Psoas muscle (tissue), 8 donors: ENCODE data around the gene CARMIL1. TPM values are rescaled to one million over a fixed set of nuclear protein-coding genes. Genes with fewer than 3 reads are reported as not detected.

Experiments used
- ATAC-seq, 4 donors: fragments of 200-7000 bp; cut with Tn5 transposase; one replicate each; pipeline ENCODE4 v1.9.1; 2020; ENCODE audit warnings: moderate library complexity in 3 of 4, mild to moderate bottlenecking in 2 of 4
- DNase-seq, 2 donors: peaks; one replicate each; pipeline ENCODE4 v3.0.0-alpha.2; 2020
- H3K27ac ChIP-seq: fragments of 200-600 bp; one replicate; pipeline ENCODE4 v1.8.0; 2022
- H3K27me3 ChIP-seq, 3 donors: fragments of 200-600 bp in 1 of 3; one replicate each; pipeline versions ENCODE4 v1.6.1 to v1.8.0; 2013 to 2022; ENCODE audit warnings: low read length in 2 of 3, mild to moderate bottlenecking in 2 of 3, moderate library complexity in 1 of 3; ENCODE audit not compliant: insufficient read depth in 3 of 3
- H3K36me3 ChIP-seq, 2 donors: fragments of 200-600 bp in 1 of 2; one replicate each; pipeline versions ENCODE4 v1.6.1 to v1.8.0; 2013 to 2022; ENCODE audit warnings: low read depth in 1 of 2, mild to moderate bottlenecking in 1 of 2, moderate library complexity in 1 of 2; ENCODE audit not compliant: insufficient read depth in 1 of 2
- H3K4me1 ChIP-seq: fragments of 200-600 bp; one replicate; pipeline ENCODE4 v1.8.0; 2022
- H3K4me3 ChIP-seq: fragments of 200-600 bp; one replicate; pipeline ENCODE4 v1.8.0; 2022; ENCODE audit warnings: mild to moderate bottlenecking
- H3K9me3 ChIP-seq: fragments of 200-600 bp; one replicate; pipeline ENCODE4 v1.8.0; 2022
- WGBS, 3 donors: extraction: QIAGEN DNeasy Blood & Tissue Kit; methylation state at CpG; one replicate each; pipeline versions ENCODE4 v1.1.6 to v1.1.7; 2013; 5-methylcytosine and 5-hydroxymethylcytosine counted together
- intact Hi-C, 2 donors: fragments of 100-400 bp; cut with DNase I; formaldehyde crosslinking; loops; one replicate each; pipeline versions ENCODE4 v1.11.0 to v1.14.2; 2022
- polyA plus RNA-seq, 3 donors: library from polyadenylated mRNA; stranded (reverse); fragments of 200-250 nt; gene quantifications; one replicate each; pipeline ENCODE4 v1.2.3, GENCODE V29; 2013
- total RNA-seq, 4 donors: library from RNA; stranded (reverse); fragmentation: NEBNext Ultra II Directional in 2 of 4; extraction: Animal tissue kit (Norgen Biotek cat#: 25700) in 2 of 4; gene quantifications; one replicate each; pipeline versions ENCODE4 v1.2.1 to v1.2.4, GENCODE V29; 2021 to 2023
- TF ChIP-seq, protein P1 (sequence below): fragments of 200-600 bp; IDR thresholded peaks from one replicate; pipeline ENCODE4 v1.8.0; 2022; ENCODE audit warnings: antibody characterized with exemption
- donor health status: healthy with polysubstance abuse.
- donor health status: DM: no; HTN: no; CAD: no; lungs with moderate emphysema.
- donor health status: Bipolar disorder and iron deficiency.
- donor health status: healthy.
- donor health status: DM: yes; HTN: yes; CAD: no.
- donor health status: DM: no; HTN: no; CAD: no.
- donor health status: DM: no; HTN: no; CAD: no.
- donor health status: DM: yes; HTN: yes; CAD: no.

The CARMIL1 gene
- total and polyA plus RNA-seq, 7 donors: 0.11 to 1.0 (median 0.76) TPM

GRCh38 chr6:25280344-25281074, 1.3 kb downstream of the CARMIL1 start:
- no peak for ATAC-seq
- Histone ChIP-seq H3K27ac (no peak overlapping the region), H3K36me3 (no peaks in the 10 kb centered on the region), H3K4me3 (peak overlapping the region; percentile 73), H3K27me3 (peaks cover 0 to 46% (median 0%) of the 10 kb centered on the region in 3 donors), H3K4me1 (peaks cover 8% of the 10 kb centered on the region), H3K9me3 (no peaks in the 10 kb centered on the region)
- TF ChIP-seq, protein P1, sequence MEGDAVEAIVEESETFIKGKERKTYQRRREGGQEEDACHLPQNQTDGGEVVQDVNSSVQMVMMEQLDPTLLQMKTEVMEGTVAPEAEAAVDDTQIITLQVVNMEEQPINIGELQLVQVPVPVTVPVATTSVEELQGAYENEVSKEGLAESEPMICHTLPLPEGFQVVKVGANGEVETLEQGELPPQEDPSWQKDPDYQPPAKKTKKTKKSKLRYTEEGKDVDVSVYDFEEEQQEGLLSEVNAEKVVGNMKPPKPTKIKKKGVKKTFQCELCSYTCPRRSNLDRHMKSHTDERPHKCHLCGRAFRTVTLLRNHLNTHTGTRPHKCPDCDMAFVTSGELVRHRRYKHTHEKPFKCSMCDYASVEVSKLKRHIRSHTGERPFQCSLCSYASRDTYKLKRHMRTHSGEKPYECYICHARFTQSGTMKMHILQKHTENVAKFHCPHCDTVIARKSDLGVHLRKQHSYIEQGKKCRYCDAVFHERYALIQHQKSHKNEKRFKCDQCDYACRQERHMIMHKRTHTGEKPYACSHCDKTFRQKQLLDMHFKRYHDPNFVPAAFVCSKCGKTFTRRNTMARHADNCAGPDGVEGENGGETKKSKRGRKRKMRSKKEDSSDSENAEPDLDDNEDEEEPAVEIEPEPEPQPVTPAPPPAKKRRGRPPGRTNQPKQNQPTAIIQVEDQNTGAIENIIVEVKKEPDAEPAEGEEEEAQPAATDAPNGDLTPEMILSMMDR: no peak
- no peak for DNase-seq
- intact Hi-C loops: loop anchor here in 1 of 2 donors (10.0 kb wide), 1 partner anchor 194 kb away; no protein-coding TSS in a partner anchor
- WGBS, 3 donors: 14 to 20% (median 18%) methylated on average over 13 of the region's 13 CpGs

- H3K27ac ChIP-seq: no peak overlapping the region
- no peaks in the 10 kb centered on the region for H3K9me3 ChIP-seq
- intact Hi-C loops: loop anchor here in 1 of 2 donors (10.0 kb wide), 1 partner anchor 188 kb away; no protein-coding TSS in a partner anchor
- no peaks in the 10 kb centered on the region for H3K36me3 ChIP-seq
- no peaks in the 10 kb centered on the region for H3K27me3 ChIP-seq
- no peak for ATAC-seq
- no peak overlapping the region for H3K4me3 ChIP-seq
- no peaks in the 10 kb centered on the region for H3K4me1 ChIP-seq
- TF ChIP-seq, protein P1: no peak
- no peak for DNase-seq
- 94 to 100% (median 96%) methylated on average over 2 of the region's 2 CpGs for WGBS, 3 donors
Measured at GRCh38 chr6:25286891-25287290, 7.7 kb downstream of the CARMIL1 start.

DNA sequence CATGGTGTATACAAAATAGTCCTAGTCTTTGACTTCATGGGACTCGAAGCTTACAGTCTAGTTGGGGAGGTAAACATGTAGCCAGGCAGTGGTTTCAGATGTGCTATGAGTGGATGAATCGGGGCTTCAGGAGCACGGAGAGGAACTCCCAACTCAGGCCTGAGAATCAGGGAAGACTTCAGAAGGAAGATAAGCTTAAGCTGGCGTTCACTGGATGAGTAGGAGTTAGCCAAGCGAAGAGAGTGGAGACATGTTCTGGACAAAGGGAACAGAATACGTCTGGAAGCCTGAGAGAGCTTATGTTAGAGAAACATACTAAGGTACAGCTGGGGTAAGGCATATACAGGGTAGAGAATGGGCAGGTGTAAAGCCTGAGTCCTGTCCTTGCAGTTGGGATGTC, 8.8 kb downstream of the CARMIL1 start:
- WGBS, 3 donors: 85 to 91% (median 88%) methylated on average over 6 of the region's 6 CpGs
- intact Hi-C loops: loop anchor here in 1 of 2 donors (10.0 kb wide), 1 partner anchor 187 kb away; no protein-coding TSS in a partner anchor
- Histone ChIP-seq H3K4me1 (no peaks in the 10 kb centered on the region), H3K36me3 (no peaks in the 10 kb centered on the region), H3K9me3 (no peaks in the 10 kb centered on the region), H3K27ac (no peak overlapping the region), H3K27me3 (no peaks in the 10 kb centered on the region), H3K4me3 (no peak overlapping the region)
- TF ChIP-seq, protein P1: no peak
- DNase-seq: no peak
- no peak for ATAC-seq

DNA sequence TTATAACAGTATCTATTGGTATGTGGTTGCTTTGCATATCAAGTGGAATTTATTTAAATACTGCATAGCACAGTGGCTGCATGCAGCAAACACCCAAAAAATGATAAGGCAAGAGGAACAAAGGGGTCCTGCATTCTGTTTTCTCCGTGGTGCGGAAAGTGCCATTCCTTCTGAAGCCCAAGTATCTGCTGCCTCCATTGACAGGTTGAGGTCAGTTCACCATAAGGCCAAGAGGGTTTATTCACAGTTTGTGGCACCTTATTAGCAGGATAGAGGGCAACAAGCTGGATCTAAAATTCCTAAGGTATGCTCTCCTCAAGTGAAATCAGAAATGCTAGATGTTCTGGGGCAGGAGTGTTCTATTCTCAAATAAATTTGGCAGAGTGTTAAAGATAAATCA, 9.3 kb downstream of the CARMIL1 start:
- Histone ChIP-seq H3K9me3 (no peaks in the 10 kb centered on the region), H3K36me3 (no peaks in the 10 kb centered on the region), H3K4me3 (no peak overlapping the region), H3K27me3 (no peaks in the 10 kb centered on the region), H3K27ac (no peak overlapping the region), H3K4me1 (no peaks in the 10 kb centered on the region)
- ATAC-seq (no peak), DNase-seq (no peak)
- TF ChIP-seq, protein P1: no peak
- intact Hi-C loops: loop anchor here in 1 of 2 donors (10.0 kb wide), 1 partner anchor 186 kb away; no protein-coding TSS in a partner anchor
- 84 to 94% (median 93%) methylated on average over 2 of the region's 2 CpGs for WGBS, 3 donors
